ENCODE measurements around the gene CYP19A1. TPM values are rescaled to one million over a fixed set of nuclear protein-coding genes. Genes with fewer than 3 reads are reported as not detected.

Gene CYP19A1
- total and polyA plus RNA-seq, 3 donors from 2014 or later: 2.8 to 29.0 (median 3.3) TPM

DNA sequence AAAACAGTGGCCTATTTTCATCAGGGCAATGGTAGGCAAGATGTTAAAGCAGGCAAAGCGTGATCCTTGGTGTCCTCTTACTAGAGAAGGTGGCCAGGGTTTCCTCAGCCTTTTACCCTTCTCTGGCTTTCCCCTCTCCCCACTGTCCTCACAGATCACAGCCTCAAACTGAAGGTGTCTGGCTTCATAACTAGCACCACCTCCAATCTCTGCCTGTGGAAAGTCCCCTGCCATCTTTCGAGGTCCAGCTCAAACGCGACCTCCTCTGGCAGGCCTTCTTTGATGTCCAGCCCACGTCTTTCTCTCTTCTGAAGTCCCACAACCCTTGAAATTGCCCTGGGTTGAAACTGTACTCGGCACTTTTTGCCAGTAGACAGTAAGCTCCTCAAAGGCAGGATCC, 35.9 kb downstream of the CYP19A1 start:
- Histone ChIP-seq H3K27ac (peak overlapping the region in 1 of 2 donors; percentile 34), H3K4me1 (peaks cover 5% of the 10 kb centered on the region), H3K27me3 (no peaks in the 10 kb centered on the region), H3K9me3 (no peaks in the 10 kb centered on the region), H3K4me3 (no peak overlapping the region), H3K36me3 (ENCODE audit: low read depth, missing control alignments) (no peaks in the 10 kb centered on the region)
- intact Hi-C loops (cut with DNase I; ENCODE audit: low total_unique reads): no loop called here
- WGBS, 2 donors: 70 to 79% methylated on average over 6 of the region's 6 CpGs
- TF ChIP-seq, protein P1, sequence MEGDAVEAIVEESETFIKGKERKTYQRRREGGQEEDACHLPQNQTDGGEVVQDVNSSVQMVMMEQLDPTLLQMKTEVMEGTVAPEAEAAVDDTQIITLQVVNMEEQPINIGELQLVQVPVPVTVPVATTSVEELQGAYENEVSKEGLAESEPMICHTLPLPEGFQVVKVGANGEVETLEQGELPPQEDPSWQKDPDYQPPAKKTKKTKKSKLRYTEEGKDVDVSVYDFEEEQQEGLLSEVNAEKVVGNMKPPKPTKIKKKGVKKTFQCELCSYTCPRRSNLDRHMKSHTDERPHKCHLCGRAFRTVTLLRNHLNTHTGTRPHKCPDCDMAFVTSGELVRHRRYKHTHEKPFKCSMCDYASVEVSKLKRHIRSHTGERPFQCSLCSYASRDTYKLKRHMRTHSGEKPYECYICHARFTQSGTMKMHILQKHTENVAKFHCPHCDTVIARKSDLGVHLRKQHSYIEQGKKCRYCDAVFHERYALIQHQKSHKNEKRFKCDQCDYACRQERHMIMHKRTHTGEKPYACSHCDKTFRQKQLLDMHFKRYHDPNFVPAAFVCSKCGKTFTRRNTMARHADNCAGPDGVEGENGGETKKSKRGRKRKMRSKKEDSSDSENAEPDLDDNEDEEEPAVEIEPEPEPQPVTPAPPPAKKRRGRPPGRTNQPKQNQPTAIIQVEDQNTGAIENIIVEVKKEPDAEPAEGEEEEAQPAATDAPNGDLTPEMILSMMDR (IDR thresholded peaks at IDR 0.05): no peak
- TF ChIP-seq POLR2A (IDR thresholded peaks at IDR 0.05): no peak
- DNase-seq: no peak

DNA sequence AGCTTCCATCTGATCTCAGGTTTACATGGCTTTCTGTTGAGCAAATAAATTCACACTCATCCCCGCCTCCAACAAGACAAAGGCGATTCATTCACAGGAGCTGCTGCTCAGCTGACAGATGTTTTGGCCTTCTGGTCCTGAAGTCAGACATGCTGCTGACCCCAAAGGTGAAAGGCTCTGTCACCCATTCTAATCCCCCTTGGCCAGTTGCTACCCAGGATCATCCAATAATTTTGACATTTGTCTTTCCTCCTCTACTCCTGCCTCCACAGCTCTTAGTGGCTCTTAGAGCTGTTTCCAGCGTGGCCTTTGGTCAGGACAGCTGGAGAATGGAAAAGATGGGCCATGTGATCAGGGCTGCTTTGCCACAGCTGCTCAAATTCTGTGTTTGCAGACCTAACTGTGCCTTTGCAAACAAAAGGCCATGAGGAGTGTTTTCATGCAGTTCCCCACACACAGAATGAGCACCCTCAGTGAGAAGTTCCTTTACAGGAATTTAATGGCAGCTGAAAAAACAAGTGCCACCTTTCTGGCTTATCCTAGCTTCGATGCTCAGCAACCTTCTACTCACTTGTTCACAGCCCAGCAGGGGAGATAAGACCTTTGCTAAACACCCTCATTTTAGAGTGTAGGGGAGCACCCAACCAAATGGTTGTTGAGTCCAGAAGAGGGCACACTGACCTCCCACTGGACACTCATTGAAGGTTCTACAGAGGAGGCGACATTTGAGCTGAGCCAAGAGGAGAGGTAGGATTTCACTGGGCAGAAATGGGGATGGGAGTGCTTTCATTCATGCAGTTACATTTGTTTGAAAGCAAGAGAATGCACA, 39.0 kb downstream of the CYP19A1 start:
- TF ChIP-seq, protein P1 (IDR thresholded peaks at IDR 0.05): no peak
- no peak for TF ChIP-seq POLR2A (IDR thresholded peaks at IDR 0.05)
- no peaks in the 10 kb centered on the region for H3K27me3 ChIP-seq
- 83 to 87% methylated on average over 5 of the region's 5 CpGs for WGBS, 2 donors
- no peak overlapping the region for H3K27ac ChIP-seq
- no peak for DNase-seq
- H3K9me3 ChIP-seq: no peaks in the 10 kb centered on the region
- H3K36me3 ChIP-seq (ENCODE audit: low read depth, missing control alignments): no peaks in the 10 kb centered on the region
- intact Hi-C loops (cut with DNase I; ENCODE audit: low total_unique reads): no loop called here
- H3K4me3 ChIP-seq: no peak overlapping the region
- H3K4me1 ChIP-seq: peaks cover 5% of the 10 kb centered on the region

DNA sequence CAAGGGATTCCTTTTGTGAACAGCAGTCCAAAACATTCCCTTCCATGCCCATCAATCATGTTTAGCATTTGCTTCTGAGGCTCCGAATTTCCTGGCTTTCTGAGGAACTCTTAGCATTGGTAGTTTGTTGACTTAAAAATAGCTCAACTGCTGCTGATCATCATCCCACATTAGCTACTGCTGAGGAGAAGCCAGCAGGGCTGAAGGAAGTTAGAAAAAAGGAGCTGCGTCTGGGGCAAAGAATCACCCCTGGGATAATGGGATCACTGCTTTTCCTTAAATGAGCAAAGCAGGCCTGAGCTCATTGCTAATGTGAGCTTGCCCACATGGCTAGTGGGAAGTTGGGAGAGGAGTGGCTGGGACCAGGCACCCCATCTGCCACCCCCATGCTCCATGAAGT, 39.8 kb downstream of the CYP19A1 start:
- 58 to 68% methylated on average over 2 of the region's 2 CpGs for WGBS, 2 donors
- no peak for DNase-seq
- intact Hi-C loops (cut with DNase I; ENCODE audit: low total_unique reads): no loop called here
- no peak overlapping the region for H3K4me3 ChIP-seq
- no peak overlapping the region for H3K27ac ChIP-seq
- H3K4me1 ChIP-seq: peaks cover 5% of the 10 kb centered on the region
- H3K27me3 ChIP-seq: no peaks in the 10 kb centered on the region
- no peaks in the 10 kb centered on the region for H3K36me3 ChIP-seq (ENCODE audit: low read depth, missing control alignments)
- H3K9me3 ChIP-seq: no peaks in the 10 kb centered on the region
- TF ChIP-seq POLR2A (IDR thresholded peaks at IDR 0.05): no peak
- TF ChIP-seq, protein P1 (IDR thresholded peaks at IDR 0.05): no peak

DNA sequence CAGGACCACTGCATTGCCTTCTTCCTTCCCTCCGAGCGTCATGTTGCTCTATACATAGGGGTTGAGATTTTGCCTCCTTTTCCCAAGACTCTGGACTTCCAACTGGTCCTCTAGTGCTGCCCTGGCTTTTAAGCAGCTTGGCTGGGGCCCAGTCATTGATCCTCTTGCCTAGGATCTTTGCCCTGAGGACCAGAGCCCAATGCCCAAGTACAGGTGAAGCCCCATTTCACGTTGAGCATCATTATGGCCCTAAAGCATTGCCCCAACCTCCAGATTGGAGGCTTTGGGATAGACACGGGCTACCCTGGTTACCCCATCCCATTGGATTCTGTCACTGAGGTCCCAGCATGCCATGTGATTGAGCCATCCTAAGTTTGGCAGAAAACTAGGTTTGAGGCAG, 47.7 kb downstream of the CYP19A1 start:
- Histone ChIP-seq H3K4me3 (no peak overlapping the region), H3K27me3 (no peaks in the 10 kb centered on the region), H3K27ac (no peak overlapping the region), H3K36me3 (ENCODE audit: low read depth, missing control alignments) (no peaks in the 10 kb centered on the region), H3K4me1 (no peaks in the 10 kb centered on the region), H3K9me3 (no peaks in the 10 kb centered on the region)
- TF ChIP-seq, protein P1 (IDR thresholded peaks at IDR 0.05): no peak
- TF ChIP-seq POLR2A (IDR thresholded peaks at IDR 0.05): no peak
- 94 to 95% methylated on average over 4 of the region's 4 CpGs for WGBS, 2 donors
- intact Hi-C loops (cut with DNase I; ENCODE audit: low total_unique reads): no loop called here
- DNase-seq: no peak

DNA sequence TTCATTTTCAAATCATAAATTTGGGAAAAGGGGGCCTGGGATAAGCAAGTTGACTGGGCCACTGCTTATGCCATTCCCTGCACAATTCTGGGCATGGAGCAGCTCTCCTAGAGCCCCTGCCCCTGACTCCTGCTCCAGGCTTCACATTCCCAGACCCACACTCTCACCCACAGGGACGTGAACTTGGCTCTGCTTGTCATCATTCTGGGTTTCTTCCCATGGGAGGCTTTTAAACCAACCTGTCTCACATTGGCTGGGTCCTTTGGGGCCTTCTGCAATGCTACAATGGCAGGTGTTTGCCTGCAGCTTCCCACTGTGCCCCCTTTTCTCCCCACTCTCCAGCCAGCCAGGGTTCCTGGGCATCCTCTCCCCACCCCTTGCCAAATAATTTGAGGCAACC, 49.1 kb downstream of the CYP19A1 start:
- intact Hi-C loops (cut with DNase I; ENCODE audit: low total_unique reads): loop anchor here (10.0 kb wide), 1 partner anchor 86 kb away; no protein-coding TSS in a partner anchor
- Histone ChIP-seq H3K4me3 (no peak overlapping the region), H3K9me3 (no peaks in the 10 kb centered on the region), H3K4me1 (no peaks in the 10 kb centered on the region), H3K36me3 (ENCODE audit: low read depth, missing control alignments) (no peaks in the 10 kb centered on the region), H3K27me3 (no peaks in the 10 kb centered on the region), H3K27ac (no peak overlapping the region)
- DNase-seq: no peak
- no peak for TF ChIP-seq POLR2A (IDR thresholded peaks at IDR 0.05)
- TF ChIP-seq, protein P1 (IDR thresholded peaks at IDR 0.05): no peak
- WGBS, 2 donors: 88 to 100% methylated on average over 1 of the region's 1 CpG
